LNCaP clone FGC (cell line): Measurements from ENCODE around the gene PPP1CC.

ENCODE experiments used
- DNase-seq: peaks from one replicate; pipeline ENCODE4 v3.0.0-alpha.2; 2011; ENCODE audit warnings: low read depth
- H3K4me3 ChIP-seq: 2 replicates; pipeline ENCODE4 v1.5.1; 2011; ENCODE audit warnings: mild to moderate bottlenecking, low read depth, low read length, control low read depth
- CTCF ChIP-seq: IDR thresholded peaks from 2 replicates; pipeline ENCODE4 v1.5.1; 2012; ENCODE audit warnings: mild to moderate bottlenecking; ENCODE audit not compliant: control insufficient read depth, insufficient read depth; ENCODE audit errors: extremely low read depth

Gene PPP1CC

GRCh38 chr12:110742718-110743570 lies at the start of gene PPP1CC:
Gene PPP1CC, minus strand, starts transcription at chr12:110742891. Its CDS starts 184 bp downstream, at chr12:110742707.
- peak within 1 kb of the TSS; percentile 90 for H3K4me3 ChIP-seq
- TF ChIP-seq CTCF, result no peak
- peak; percentile 71 for DNase-seq

- TF ChIP-seq CTCF, result no peak
- no peak overlapping the region for H3K4me3 ChIP-seq
- no peak for DNase-seq
Observed at GRCh38 chr12:110791589-110791988, 48.9 kb upstream of the PPP1CC start.

GRCh38 chr12:110790301-110790700 lies 47.6 kb upstream of the PPP1CC start:
- DNase-seq, result peak; percentile 28
- H3K4me3 ChIP-seq, result no peak overlapping the region
- no peak for TF ChIP-seq CTCF

- no peak for DNase-seq
- TF ChIP-seq CTCF, result no peak
- H3K4me3 ChIP-seq, result no peak overlapping the region
Observed at GRCh38 chr12:110786012-110786411, 43.3 kb upstream of the PPP1CC start.

- H3K4me3 ChIP-seq, result no peak overlapping the region
- TF ChIP-seq CTCF, result no peak
- no peak for DNase-seq
Observed at GRCh38 chr12:110785240-110785639, 42.5 kb upstream of the PPP1CC start.

- no peak for TF ChIP-seq CTCF
- no peak overlapping the region for H3K4me3 ChIP-seq
- DNase-seq, result no peak
Observed at GRCh38 chr12:110782922-110783321, 40.2 kb upstream of the PPP1CC start.

- no peak for TF ChIP-seq CTCF
- DNase-seq, result no peak
- no peak overlapping the region for H3K4me3 ChIP-seq
Observed at GRCh38 chr12:110782094-110782493, 39.4 kb upstream of the PPP1CC start.
